B cell (primary cell): Measurements from ENCODE around the gene SLC23A2. TPM values are rescaled to one million over a fixed set of nuclear protein-coding genes. Genes with fewer than 3 reads are reported as not detected.

Source experiments
- ATAC-seq: fragments of 200-7000 bp; cut with Tn5 transposase; one replicate; pipeline ENCODE4 v1.10.0; 2021; ENCODE audit warnings: low read depth, mild to moderate bottlenecking, moderate number of reproducible peaks, moderate library complexity
- CTCF ChIA-PET: fragments of 350-600 bp; sonication (Branson Sonifier 250); formaldehyde crosslinking; loops from one replicate; lab custom pipeline; 2021; ENCODE audit warnings: antibody characterized with exemption, inconsistent platforms; lab: Charles Lee
- POLR2A ChIA-PET: fragments of 350-600 bp; sonication (Branson Sonifier 250); formaldehyde crosslinking; loops from one replicate; lab custom pipeline; 2021; ENCODE audit warnings: antibody characterized with exemption; lab: Charles Lee
- DNase-seq: peaks from one replicate; pipeline ENCODE4 v3.0.0; 2013
- H2AFZ ChIP-seq: 2 replicates; pipeline ENCODE4 v1.6.1; 2012; ENCODE audit warnings: mild to moderate bottlenecking, low read depth, low read length; ENCODE audit not compliant: insufficient read depth, poor library complexity, severe bottlenecking
- H3K27ac ChIP-seq, 2 donors: 1 replicate in 1 of 2; 2 replicates in 1 of 2; pipeline ENCODE4 v1.5.1; 2012 to 2013; ENCODE audit warnings: low read length in 2 of 2, mild to moderate bottlenecking in 2 of 2, moderate library complexity in 1 of 2
- H3K27me3 ChIP-seq, 4 experiments: fragments of 200-600 bp in 1 of 4; sonication (generic) in 1 of 4; replicated peaks in 1 of 4; 1 replicate in 2 of 4; 2 replicates in 2 of 4; pipeline versions ENCODE4 v1.6.1 to v1.7.0; 2013 to 2016; ENCODE audit warnings: low read length in 3 of 4, mild to moderate bottlenecking in 2 of 4, mixed read lengths in 1 of 4, moderate library complexity in 1 of 4; ENCODE audit not compliant: insufficient read depth in 4 of 4, control insufficient read depth in 3 of 4; ENCODE audit errors: control extremely low read depth in 1 of 4
- H3K36me3 ChIP-seq, 2 experiments: replicated peaks in 1 of 2; 1 replicate in 1 of 2; 2 replicates in 1 of 2; pipeline versions ENCODE4 v1.6.1 to v1.7.1; 2013; ENCODE audit warnings: low read length in 1 of 2; ENCODE audit not compliant: insufficient read depth in 2 of 2, control insufficient read depth in 1 of 2; ENCODE audit errors: control extremely low read depth in 1 of 2, extremely low read depth in 1 of 2
- H3K4me1 ChIP-seq, 2 donors: fragments of 200-600 bp in 1 of 2; sonication (generic) in 1 of 2; 1 replicate in 1 of 2; 2 replicates in 1 of 2; pipeline versions ENCODE4 v1.5.1 to v1.6.1; 2013 to 2017; ENCODE audit warnings: low read length in 2 of 2; ENCODE audit not compliant: control insufficient read depth in 2 of 2, insufficient read depth in 2 of 2
- H3K4me2 ChIP-seq: replicated peaks from 2 replicates; pipeline ENCODE3; 2012; ENCODE audit warnings: mild to moderate bottlenecking, low read depth, low read length; ENCODE audit not compliant: poor library complexity, severe bottlenecking
- H3K4me3 ChIP-seq, 5 experiments: fragments of 200-600 bp in 1 of 5; sonication (generic) in 1 of 5; 1 replicate in 3 of 5; 2 replicates in 2 of 5; pipeline versions ENCODE4 v1.5.1 to v1.7.0; 2011 to 2016; ENCODE audit warnings: low read length in 4 of 5, mild to moderate bottlenecking in 4 of 5, low read depth in 2 of 5, control low read depth in 1 of 5, moderate library complexity in 1 of 5; ENCODE audit not compliant: insufficient read depth in 1 of 5; ENCODE audit errors: control extremely low read depth in 1 of 5, extremely low read depth in 1 of 5
- H3K79me2 ChIP-seq: fragments of 200-600 bp; sonication (generic); one replicate; pipeline ENCODE4 v1.6.0; 2016; ENCODE audit warnings: low read length; ENCODE audit not compliant: control insufficient read depth, insufficient read depth
- H3K9ac ChIP-seq: fragments of 200-600 bp; sonication (generic); 2 replicates; pipeline ENCODE4 v1.6.1; 2017; ENCODE audit warnings: mild to moderate bottlenecking, low read length, moderate library complexity
- H3K9me3 ChIP-seq, 3 donors: one replicate each; pipeline versions ENCODE4 v1.6.1 to v1.7.1; 2013; ENCODE audit warnings: low read length in 2 of 3; ENCODE audit not compliant: control insufficient read depth in 2 of 3, insufficient read depth in 1 of 3; ENCODE audit errors: control extremely low read depth in 1 of 3
- H4K20me1 ChIP-seq: 2 replicates; pipeline ENCODE4 v1.6.0; 2012; ENCODE audit warnings: mild to moderate bottlenecking, low read length; ENCODE audit not compliant: insufficient read depth, control insufficient read depth, poor library complexity, severe bottlenecking
- H3K27ac Mint-ChIP-seq: one replicate; pipeline ENCODE4 v1.8.0; 2021; ENCODE audit warnings: mixed read lengths
- H3K27me3 Mint-ChIP-seq: one replicate; pipeline ENCODE4 v1.8.0; 2021; ENCODE audit warnings: mixed read lengths
- H3K4me1 Mint-ChIP-seq: one replicate; pipeline ENCODE4 v1.8.0; 2021; ENCODE audit warnings: mixed read lengths
- H3K4me3 Mint-ChIP-seq: one replicate; pipeline ENCODE4 v1.8.0; 2021; ENCODE audit warnings: mixed read lengths
- H3K9me3 Mint-ChIP-seq: one replicate; pipeline ENCODE4 v1.8.0; 2022; ENCODE audit warnings: mixed read lengths; ENCODE audit not compliant: insufficient read depth
- CTCF ChIP-seq: fragments of 200-600 bp; IDR thresholded peaks from one replicate; pipeline ENCODE4 v1.8.0; 2022; ENCODE audit warnings: antibody characterized with exemption, mild to moderate bottlenecking
- EZH2 ChIP-seq: IDR thresholded peaks from 2 replicates; pipeline ENCODE4 v1.6.1; 2012; ENCODE audit warnings: borderline replicate concordance, low read depth, mild to moderate bottlenecking, moderate library complexity, low read length; ENCODE audit not compliant: insufficient read depth, poor library complexity, severe bottlenecking
- WGBS: methylation state at CpG from one replicate; pipeline ENCODE4 v1.1.5; 2013; ENCODE audit warnings: missing lambda C conversion rate; ENCODE audit not compliant: insufficient coverage; 5-methylcytosine and 5-hydroxymethylcytosine counted together
- intact Hi-C: fragments of 100-400 bp; cut with micrococcal nuclease; formaldehyde crosslinking; loops from one replicate; pipeline ENCODE4 v1.10.0; 2022
- polyA plus RNA-seq: library from polyadenylated mRNA; depleted of rRNA; stranded (reverse); fragments of >200 nt; gene quantifications from 2 replicates; pipeline ENCODE4 v1.2.3, GENCODE V29; 2012
- total RNA-seq, 2 donors: library from RNA; stranded (reverse); fragments of 120-200 nt in 1 of 2; gene quantifications; 1 replicate in 1 of 2; 2 replicates in 1 of 2; pipeline versions ENCODE4 v1.2.3 to v1.2.4, GENCODE V29; 2013 to 2022

Gene SLC23A2
- total and polyA plus RNA-seq, 2 donors (not counting 1 experiment from before 2014, with no cell fraction given) = 23.6 to 70.7 TPM

- TF ChIP-seq EZH2 = no peak
- no peak for TF ChIP-seq CTCF
- Histone ChIP-seq H3K9ac (no peak overlapping the region), H3K4me2 (no peak overlapping the region), H4K20me1 (peaks cover 6% of the 10 kb centered on the region), H3K4me3 (no peak overlapping the region), H2AFZ (no peak overlapping the region), H3K27me3 (no peaks in the 10 kb centered on the region), H3K9me3 (peaks cover 0 to 3% (median 0%) of the 10 kb centered on the region in 3 donors), H3K36me3 (peaks cover 3 to 6% of the 10 kb centered on the region in 2 experiments), H3K4me1 (peaks cover 31 to 37% of the 10 kb centered on the region in 2 donors), H3K79me2 (peaks cover 74% of the 10 kb centered on the region), H3K27ac (no peak overlapping the region)
- intact Hi-C loops = no loop called here
- Mint-ChIP-seq H3K4me1 (peaks cover 43% of the 10 kb centered on the region), H3K4me3 (no peak overlapping the region), H3K27me3 (no peaks in the 10 kb centered on the region), H3K9me3 (no peaks in the 10 kb centered on the region), H3K27ac (peak overlapping the region; percentile 62)
- DNase-seq (no peak), ATAC-seq (no peak)
- WGBS = 94% methylated on average over 2 of the region's 3 CpGs
- CTCF ChIA-PET = interaction anchor here (1.5 to 3.6 kb wide), 6 partner anchors 8 to 343 kb away, joined by 5 to 18 read pairs (median 10); no protein-coding TSS in a partner anchor
- POLR2A ChIA-PET = no interaction called here
Observed at GRCh38 chr20:4951299-4951698, 50.0 kb downstream of the SLC23A2 start.

GRCh38 chr20:4950841-4951240, 50.5 kb downstream of the SLC23A2 start:
- no peak for TF ChIP-seq EZH2
- no peak for TF ChIP-seq CTCF
- no peak overlapping the region for H3K27ac ChIP-seq
- intact Hi-C loops = no loop called here
- H3K4me1 ChIP-seq = peaks cover 33 to 40% of the 10 kb centered on the region in 2 donors
- peaks cover 74% of the 10 kb centered on the region for H3K79me2 ChIP-seq
- H3K36me3 ChIP-seq = peaks cover 3 to 6% of the 10 kb centered on the region in 2 experiments
- POLR2A ChIA-PET = interaction anchor here (0.5 kb wide), 1 partner anchor 160 kb away, joined by 3 read pairs; no protein-coding TSS in a partner anchor
- 100% methylated on average over 2 of the region's 4 CpGs for WGBS
- ATAC-seq (no peak), DNase-seq (no peak)
- H3K9me3 ChIP-seq = peaks cover 0 to 3% (median 0%) of the 10 kb centered on the region in 3 donors
- H3K27me3 Mint-ChIP-seq = no peaks in the 10 kb centered on the region
- no peak overlapping the region for H2AFZ ChIP-seq
- CTCF ChIA-PET = interaction anchor here (0.8 to 3.6 kb wide), 13 partner anchors 8 to 344 kb away, joined by 3 to 18 read pairs (median 6); no protein-coding TSS in a partner anchor
- no peak overlapping the region for H3K4me2 ChIP-seq
- no peaks in the 10 kb centered on the region for H3K9me3 Mint-ChIP-seq
- H3K4me1 Mint-ChIP-seq = peaks cover 44% of the 10 kb centered on the region
- no peaks in the 10 kb centered on the region for H3K27me3 ChIP-seq
- no peak overlapping the region for H3K4me3 ChIP-seq
- H3K9ac ChIP-seq = no peak overlapping the region
- peaks cover 8% of the 10 kb centered on the region for H4K20me1 ChIP-seq
- no peak overlapping the region for H3K4me3 Mint-ChIP-seq
- peak overlapping the region; percentile 91 for H3K27ac Mint-ChIP-seq
